Upper lobe of left lung (tissue), 6 donors: Measurements from ENCODE around the gene CMTM7. TPM values are rescaled to one million over a fixed set of nuclear protein-coding genes. Genes with fewer than 3 reads are reported as not detected.
A peak's percentile ranks its signal among the peaks of the same experiment; 100 is the strongest.

Source experiments
- ATAC-seq, 2 donors: fragments of 200-7000 bp; cut with Tn5 transposase; one replicate each; pipeline ENCODE4 v1.9.1; 2022; ENCODE audit warnings: mild to moderate bottlenecking in 2 of 2, moderate library complexity in 2 of 2; ENCODE audit not compliant: low FRiP score in 2 of 2
- DNase-seq, 2 donors: peaks; one replicate each; pipeline ENCODE4 v3.0.0-alpha.2; 2019 to 2020
- H3K27ac ChIP-seq, 4 donors: fragments of 200-600 bp; sonication (generic); one replicate each; pipeline ENCODE4 v1.5.1; 2016 to 2019
- H3K27me3 ChIP-seq, 4 donors: fragments of 200-600 bp; sonication (generic); one replicate each; pipeline ENCODE4 v1.5.1; 2017 to 2019
- H3K36me3 ChIP-seq, 4 donors: fragments of 200-600 bp; sonication (generic); one replicate each; pipeline ENCODE4 v1.5.1; 2016 to 2019
- H3K4me1 ChIP-seq, 4 donors: fragments of 200-600 bp; sonication (generic); one replicate each; pipeline ENCODE4 v1.5.1; 2018 to 2019
- H3K4me3 ChIP-seq, 4 donors: fragments of 200-600 bp; sonication (generic); one replicate each; pipeline ENCODE4 v1.5.1; 2017 to 2019; ENCODE audit warnings: mild to moderate bottlenecking in 2 of 4, moderate library complexity in 1 of 4
- H3K9me3 ChIP-seq, 4 donors: fragments of 200-600 bp; sonication (generic); one replicate each; pipeline ENCODE4 v1.5.1; 2018 to 2019
- CTCF ChIP-seq, 6 experiments: fragments of 450-650 bp in 4 of 6; fragments of 200-600 bp in 2 of 6; sonication (generic) in 2 of 6; IDR thresholded peaks; one replicate each; pipeline ENCODE4 v1.5.1; 2016 to 2019; ENCODE audit warnings: antibody characterized with exemption in 6 of 6
- EP300 ChIP-seq, 4 donors: sonication (generic); formaldehyde crosslinking; IDR thresholded peaks; one replicate each; pipeline ENCODE4 v1.5.1; 2017; ENCODE audit warnings: antibody characterized with exemption in 4 of 4, control low read depth in 2 of 4
- POLR2A ChIP-seq, 4 donors: fragments of 450-650 bp; IDR thresholded peaks; one replicate each; pipeline ENCODE4 v1.5.1; 2016 to 2017; ENCODE audit warnings: antibody characterized with exemption in 4 of 4, mild to moderate bottlenecking in 2 of 4
- POLR2AphosphoS5 ChIP-seq, 2 donors: sonication (generic); formaldehyde crosslinking; IDR thresholded peaks; one replicate each; pipeline ENCODE4 v1.5.1; 2017; ENCODE audit warnings: antibody characterized with exemption in 2 of 2
- WGBS, 2 donors: methylation state at CpG; one replicate each; pipeline ENCODE4 v1.1.5; 2017 to 2018; 5-methylcytosine and 5-hydroxymethylcytosine counted together
- total RNA-seq, 6 donors: library from RNA; depleted of rRNA in 4 of 6; stranded (reverse); fragments of >200 nt in 4 of 6; gene quantifications; one replicate each; pipeline versions ENCODE4 v1.1.0 to v1.2.1, GENCODE V29; 2016 to 2021
- donor health status: DM: no; HTN: no; CAD: no; lungs with moderate emphysema.
- donor health status: DM: no; HTN: yes; CAD: no; lungs with severe emphysema.

Gene CMTM7
- total RNA-seq, 6 donors from 2014 or later, result 39.4 to 103 (median 49.7) TPM

GRCh38 chr3:32353351-32353750, 38.3 kb upstream of the CMTM7 start:
- no peaks in the 10 kb centered on the region for H3K36me3 ChIP-seq
- ATAC-seq, result no peak
- WGBS, 2 donors, result 95 to 97% methylated on average over 2 of the region's 2 CpGs

GRCh38 chr3:32354362-32354778, 37.3 kb upstream of the CMTM7 start:
- TF ChIP-seq CTCF (IDR thresholded peaks at IDR 0.05) (no peak), POLR2A (IDR thresholded peaks at IDR 0.05) (no peak), POLR2AphosphoS5 (IDR thresholded peaks at IDR 0.05) (no peak), EP300 (IDR thresholded peaks at IDR 0.05) (no peak)
- H3K4me3 ChIP-seq, result no peak overlapping the region
- no peak for ATAC-seq

More at GRCh38 chr3:32353351-32353750, 38.3 kb upstream of the CMTM7 start:
- Histone ChIP-seq H3K9me3 (no peaks in the 10 kb centered on the region), H3K27ac (no peak overlapping the region), H3K4me3 (no peak overlapping the region), H3K27me3 (no peaks in the 10 kb centered on the region), H3K4me1 (peaks cover 0 to 20% (median 10%) of the 10 kb centered on the region in 4 donors)
- TF ChIP-seq CTCF (IDR thresholded peaks at IDR 0.05) (no peak), POLR2AphosphoS5 (IDR thresholded peaks at IDR 0.05) (no peak), POLR2A (IDR thresholded peaks at IDR 0.05) (no peak)
- no peak for DNase-seq

GRCh38 chr3:32355751-32356291, 35.8 kb upstream of the CMTM7 start:
- 55 to 64% methylated on average over 8 of the region's 8 CpGs for WGBS, 2 donors
- Histone ChIP-seq H3K27me3 (no peaks in the 10 kb centered on the region), H3K4me3 (no peak overlapping the region), H3K9me3 (no peaks in the 10 kb centered on the region), H3K4me1 (peaks cover 0 to 20% (median 10%) of the 10 kb centered on the region in 4 donors), H3K36me3 (peaks cover 0 to 2% (median 0%) of the 10 kb centered on the region in 4 donors), H3K27ac (peak overlapping the region in 1 of 4 donors; percentile 15)
- TF ChIP-seq POLR2A (IDR thresholded peaks at IDR 0.05) (no peak), CTCF (IDR thresholded peaks at IDR 0.05) (no peak), POLR2AphosphoS5 (IDR thresholded peaks at IDR 0.05) (no peak), EP300 (IDR thresholded peaks at IDR 0.05) (no peak)
- ATAC-seq, result no peak
- no peak for DNase-seq

More at GRCh38 chr3:32354362-32354778, 37.3 kb upstream of the CMTM7 start:
- peaks cover 0 to 20% (median 10%) of the 10 kb centered on the region in 4 donors for H3K4me1 ChIP-seq
- DNase-seq, result no peak
- H3K27ac ChIP-seq, result no peak overlapping the region
- no peaks in the 10 kb centered on the region for H3K27me3 ChIP-seq
- H3K9me3 ChIP-seq, result no peaks in the 10 kb centered on the region
- peaks cover 0 to 2% (median 0%) of the 10 kb centered on the region in 4 donors for H3K36me3 ChIP-seq
- 44 to 58% methylated on average over 8 of the region's 8 CpGs for WGBS, 2 donors

GRCh38 chr3:32359766-32360492, 31.7 kb upstream of the CMTM7 start:
- Histone ChIP-seq H3K27ac (no peak overlapping the region), H3K27me3 (no peaks in the 10 kb centered on the region), H3K4me1 (peaks cover 0 to 12% (median 7%) of the 10 kb centered on the region in 4 donors), H3K9me3 (no peaks in the 10 kb centered on the region), H3K4me3 (no peak overlapping the region), H3K36me3 (peaks cover 0 to 10% (median 0%) of the 10 kb centered on the region in 4 donors)
- no peak for ATAC-seq
- WGBS, 2 donors, result 85 to 87% methylated on average over 5 of the region's 5 CpGs
- DNase-seq, result no peak
- TF ChIP-seq CTCF (IDR thresholded peaks at IDR 0.05), result no peak
- TF ChIP-seq POLR2AphosphoS5 (IDR thresholded peaks at IDR 0.05), result no peak
- TF ChIP-seq EP300 (IDR thresholded peaks at IDR 0.05), result no peak
- TF ChIP-seq POLR2A (IDR thresholded peaks at IDR 0.05), result no peak
